ENCODE results near the gene MIR17HG.
A peak's percentile ranks its signal among the peaks of the same experiment; 100 is the strongest.
"Not testable (repeated sequence)": the region's sequence is repeated elsewhere in the genome, so short reads cannot be mapped to it uniquely, and the experiment has no call there.

Gene MIR17HG

GRCh38 chr13:91319996-91320395 lies 27.5 kb upstream of the MIR17HG start:
- DNase-seq (ENCODE audit: low read depth in 1 of 2, low spot score in 1 of 2), result no peak
- in situ Hi-C loops (cut with HindIII; ENCODE audit: low pct_unique_long_range_greater_than_20kb, low sequenced_read_pairs), result no loop called here

GRCh38 chr13:91320990-91321389 lies 26.5 kb upstream of the MIR17HG start:
- DNase-seq (ENCODE audit: low read depth in 1 of 2, low spot score in 1 of 2); in situ Hi-C loops (cut with HindIII; ENCODE audit: low pct_unique_long_range_greater_than_20kb, low sequenced_read_pairs): not testable (repeated sequence)

More at GRCh38 chr13:91319996-91320395, 27.5 kb upstream of the MIR17HG start:
- TF ChIP-seq JUND (IDR thresholded peaks at IDR 0.05; ENCODE audit: low read depth), result no peak

DNA sequence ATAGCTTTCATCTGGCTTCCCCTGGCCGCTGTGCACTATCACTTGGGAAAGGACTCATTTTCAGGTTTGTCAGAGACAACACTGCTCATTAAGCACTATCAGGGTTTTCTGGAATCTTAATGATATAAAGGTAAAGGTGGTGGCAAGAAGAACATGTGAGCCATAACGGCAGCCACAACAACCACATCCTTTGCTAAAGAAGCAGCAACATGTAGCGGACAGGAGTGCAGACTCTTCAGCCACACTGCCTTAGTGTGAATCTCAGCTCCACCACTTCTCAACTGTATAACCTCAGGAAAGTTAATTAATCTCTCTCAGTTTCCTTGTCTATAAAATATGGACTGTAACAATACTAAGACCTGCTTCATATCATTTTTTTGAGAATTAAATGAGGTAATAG lies 24.1 kb upstream of the MIR17HG start:
- DNase-seq (ENCODE audit: low read depth in 1 of 2, low spot score in 1 of 2), result no peak
- TF ChIP-seq JUND (IDR thresholded peaks at IDR 0.05; ENCODE audit: low read depth), result no peak
- in situ Hi-C loops (cut with HindIII; ENCODE audit: low pct_unique_long_range_greater_than_20kb, low sequenced_read_pairs), result no loop called here

- in situ Hi-C loops (cut with HindIII; ENCODE audit: low pct_unique_long_range_greater_than_20kb, low sequenced_read_pairs), result no loop called here
- no peak for TF ChIP-seq JUND (IDR thresholded peaks at IDR 0.05; ENCODE audit: low read depth)
- DNase-seq (ENCODE audit: low read depth in 1 of 2, low spot score in 1 of 2), result no peak
Measured at GRCh38 chr13:91326146-91326545, 21.3 kb upstream of the MIR17HG start.

- in situ Hi-C loops (cut with HindIII; ENCODE audit: low pct_unique_long_range_greater_than_20kb, low sequenced_read_pairs), result no loop called here
Measured at GRCh38 chr13:91328726-91329125, 18.8 kb upstream of the MIR17HG start.

DNA sequence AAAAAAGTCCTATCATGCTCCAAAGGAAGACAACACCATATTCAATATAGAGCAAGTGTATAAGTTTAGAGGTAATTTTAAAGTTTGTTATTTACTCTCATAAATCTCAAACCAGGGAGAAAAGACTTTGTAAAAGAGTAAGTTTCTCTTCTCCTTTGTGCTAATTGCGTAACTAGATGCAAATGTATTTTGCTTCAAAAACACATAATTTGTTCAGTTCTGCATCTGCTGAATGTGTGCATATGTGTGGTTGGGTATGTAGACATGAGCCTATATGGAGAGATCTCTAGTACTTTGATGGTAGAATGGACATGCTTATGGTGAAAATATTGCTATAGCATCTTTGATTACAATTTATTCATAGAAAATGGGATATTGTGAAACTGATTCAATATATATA lies 17.8 kb upstream of the MIR17HG start:
- in situ Hi-C loops (cut with HindIII; ENCODE audit: low pct_unique_long_range_greater_than_20kb, low sequenced_read_pairs), result no loop called here

More at GRCh38 chr13:91328726-91329125, 18.8 kb upstream of the MIR17HG start:
- no peak for TF ChIP-seq JUND (IDR thresholded peaks at IDR 0.05; ENCODE audit: low read depth)
- DNase-seq (ENCODE audit: low read depth in 1 of 2, low spot score in 1 of 2), result no peak

GRCh38 chr13:91331047-91331915 lies 16.2 kb upstream of the MIR17HG start:
- in situ Hi-C loops (cut with HindIII; ENCODE audit: low pct_unique_long_range_greater_than_20kb, low sequenced_read_pairs), result no loop called here
- no peak for TF ChIP-seq JUND (IDR thresholded peaks at IDR 0.05; ENCODE audit: low read depth)
- DNase-seq (ENCODE audit: low read depth in 1 of 2, low spot score in 1 of 2), result no peak

More for the DNA sequence above, 17.8 kb upstream of the MIR17HG start:
- DNase-seq (ENCODE audit: low read depth in 1 of 2, low spot score in 1 of 2), result no peak
- no peak for TF ChIP-seq JUND (IDR thresholded peaks at IDR 0.05; ENCODE audit: low read depth)

GRCh38 chr13:91346062-91346461 lies 1.4 kb upstream of the MIR17HG start:
- DNase-seq (ENCODE audit: low read depth in 1 of 2, low spot score in 1 of 2), result no peak
- in situ Hi-C loops (cut with HindIII; ENCODE audit: low pct_unique_long_range_greater_than_20kb, low sequenced_read_pairs), result no loop called here
- no peak for TF ChIP-seq JUND (IDR thresholded peaks at IDR 0.05; ENCODE audit: low read depth)

GRCh38 chr13:91346850-91347201 lies 661 bp upstream of the MIR17HG start:
- in situ Hi-C loops (cut with HindIII; ENCODE audit: low pct_unique_long_range_greater_than_20kb, low sequenced_read_pairs), result no loop called here
- DNase-seq (ENCODE audit: low read depth in 1 of 2, low spot score in 1 of 2), result peak; percentile 7 to 23
- TF ChIP-seq JUND (IDR thresholded peaks at IDR 0.05; ENCODE audit: low read depth), result no peak

DNA sequence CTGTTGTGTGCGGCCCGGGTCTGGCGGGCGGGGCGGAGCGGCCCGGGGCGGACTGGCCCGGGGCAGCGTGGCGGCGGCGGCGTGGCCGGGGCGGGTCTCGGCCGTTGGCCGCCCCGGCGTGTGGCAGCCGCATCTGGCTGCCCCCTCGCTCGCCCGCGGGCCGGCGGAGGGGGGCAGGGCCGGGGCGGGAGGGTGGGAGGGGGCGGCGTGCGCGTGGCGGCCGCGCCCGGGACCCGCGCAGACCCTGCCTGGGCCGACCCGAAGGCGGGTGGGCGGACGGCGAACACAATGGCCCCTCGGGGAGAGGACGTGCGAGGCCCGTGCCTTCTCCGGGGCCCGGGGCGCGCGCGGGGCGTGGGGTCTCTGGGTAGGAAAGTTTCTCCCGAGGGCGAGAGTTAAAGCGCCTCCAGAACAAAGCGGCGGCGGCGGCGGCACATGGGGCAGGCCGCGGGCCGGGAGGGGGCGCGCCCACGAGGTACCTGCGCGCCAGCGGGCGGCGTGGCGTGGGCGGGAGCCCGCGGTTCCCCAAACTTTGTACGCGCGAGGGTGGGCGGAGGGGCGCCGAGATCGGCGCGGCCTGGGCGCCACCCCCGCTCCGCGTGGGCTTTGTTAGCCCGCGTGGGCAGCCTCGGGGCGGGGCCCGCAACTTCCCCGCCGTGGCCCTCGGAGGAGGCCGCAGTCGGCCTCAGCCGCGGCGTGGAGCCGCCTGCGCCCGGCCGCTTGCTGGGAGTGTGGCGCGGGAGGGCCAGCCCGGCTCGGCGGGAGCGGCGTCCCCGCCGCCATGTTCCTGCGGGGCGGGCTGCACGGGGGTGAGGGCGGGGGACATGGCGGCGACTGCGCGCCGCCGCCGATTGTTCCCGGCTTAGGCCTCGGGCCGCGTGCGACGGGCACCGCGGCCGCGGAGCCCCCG lies 764 bp downstream of the MIR17HG start:
- TF ChIP-seq JUND (IDR thresholded peaks at IDR 0.05; ENCODE audit: low read depth), result no peak
- in situ Hi-C loops (cut with HindIII; ENCODE audit: low pct_unique_long_range_greater_than_20kb, low sequenced_read_pairs), result no loop called here
- DNase-seq (ENCODE audit: low read depth in 1 of 2, low spot score in 1 of 2), result peak; percentile 49 to 54

DNA sequence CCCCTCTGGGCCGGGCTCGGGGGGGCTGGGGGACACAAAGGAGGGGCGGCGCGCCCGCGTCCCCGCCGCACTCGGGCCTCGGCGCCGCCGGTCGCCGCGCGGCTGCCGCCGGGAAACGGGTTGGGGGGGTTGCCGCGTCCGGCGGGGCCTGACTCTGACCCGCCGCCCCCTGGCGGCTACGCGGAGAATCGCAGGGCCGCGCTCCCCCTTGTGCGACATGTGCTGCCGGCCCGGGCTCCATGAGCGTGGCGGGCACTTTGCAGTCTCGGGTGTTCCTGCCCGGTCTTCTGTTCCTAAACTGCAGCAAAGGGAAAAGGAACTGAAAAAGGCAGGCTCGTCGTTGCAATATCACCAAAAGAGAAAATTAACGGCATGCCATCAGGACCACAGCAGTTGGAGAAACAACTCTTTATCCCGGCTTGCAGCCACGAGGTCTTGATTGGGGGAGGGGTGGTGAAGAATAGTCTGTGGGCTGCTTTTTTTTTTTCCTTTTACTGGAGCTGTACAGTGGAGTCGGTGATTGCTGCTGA lies 1.5 kb downstream of the MIR17HG start:
- in situ Hi-C loops (cut with HindIII; ENCODE audit: low pct_unique_long_range_greater_than_20kb, low sequenced_read_pairs), result no loop called here
- peak; percentile 64 to 88 for DNase-seq (ENCODE audit: low read depth in 1 of 2, low spot score in 1 of 2)
- TF ChIP-seq JUND (IDR thresholded peaks at IDR 0.05; ENCODE audit: low read depth), result no peak

DNA sequence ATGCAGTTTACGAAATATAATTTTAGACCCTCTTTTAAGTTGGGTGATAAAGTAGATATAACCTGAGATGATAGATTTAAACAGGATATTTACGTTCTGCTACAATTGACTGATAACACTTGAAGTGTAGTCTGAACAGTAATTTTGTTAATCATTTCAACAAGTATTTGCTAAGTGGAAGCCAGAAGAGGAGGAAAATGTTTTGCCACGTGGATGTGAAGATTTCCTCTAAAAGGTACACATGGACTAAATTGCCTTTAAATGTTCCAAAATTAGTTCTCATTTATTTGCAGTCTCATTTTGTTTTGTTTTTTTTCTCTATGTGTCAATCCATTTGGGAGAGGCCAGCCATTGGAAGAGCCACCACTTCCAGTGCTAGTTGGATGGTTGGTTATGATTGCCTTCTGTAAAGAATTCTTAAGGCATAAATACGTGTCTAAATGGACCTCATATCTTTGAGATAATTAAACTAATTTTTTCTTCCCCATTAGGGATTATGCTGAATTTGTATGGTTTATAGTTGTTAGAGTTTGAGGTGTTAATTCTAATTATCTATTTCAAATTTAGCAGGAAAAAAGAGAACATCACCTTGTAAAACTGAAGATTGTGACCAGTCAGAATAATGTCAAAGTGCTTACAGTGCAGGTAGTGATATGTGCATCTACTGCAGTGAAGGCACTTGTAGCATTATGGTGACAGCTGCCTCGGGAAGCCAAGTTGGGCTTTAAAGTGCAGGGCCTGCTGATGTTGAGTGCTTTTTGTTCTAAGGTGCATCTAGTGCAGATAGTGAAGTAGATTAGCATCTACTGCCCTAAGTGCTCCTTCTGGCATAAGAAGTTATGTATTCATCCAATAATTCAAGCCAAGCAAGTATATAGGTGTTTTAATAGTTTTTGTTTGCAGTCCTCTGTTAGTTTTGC lies 2.8 kb downstream of the MIR17HG start:
- in situ Hi-C loops (cut with HindIII; ENCODE audit: low pct_unique_long_range_greater_than_20kb, low sequenced_read_pairs), result no loop called here
- DNase-seq (ENCODE audit: low read depth in 1 of 2, low spot score in 1 of 2), result no peak
- no peak for TF ChIP-seq JUND (IDR thresholded peaks at IDR 0.05; ENCODE audit: low read depth)

Data from T47D (cell line).